HEK293 (cell line): ENCODE data around the gene SEC22A.
A peak's percentile ranks its signal among the peaks of the same experiment; 100 is the strongest.

Experiments used
- OSR2 ChIP-seq: fragments of 450-650 bp; formaldehyde crosslinking; IDR thresholded peaks from 2 replicates; pipeline ENCODE4 v1.5.1; 2016; ENCODE audit warnings: missing biosample characterization, missing genetic modification characterization
- PRDM2 ChIP-seq: fragments of 450-650 bp; formaldehyde crosslinking; IDR thresholded peaks from 2 replicates; pipeline ENCODE4 v1.5.1; 2016; ENCODE audit warnings: missing biosample characterization, missing genetic modification characterization, borderline replicate concordance
- SP2 ChIP-seq: fragments of 450-650 bp; formaldehyde crosslinking; IDR thresholded peaks from 2 replicates; pipeline ENCODE4 v1.5.1; 2016; ENCODE audit warnings: missing biosample characterization, missing genetic modification characterization
- WT1 ChIP-seq: fragments of 450-650 bp; formaldehyde crosslinking; IDR thresholded peaks from 2 replicates; pipeline ENCODE4 v1.5.1; 2016; ENCODE audit warnings: missing biosample characterization, missing genetic modification characterization
- ZBTB17 ChIP-seq: fragments of 450-650 bp; formaldehyde crosslinking; IDR thresholded peaks from 2 replicates; pipeline ENCODE4 v1.5.1; 2016; ENCODE audit warnings: missing biosample characterization, missing genetic modification characterization
- ZBTB20 ChIP-seq: fragments of 450-650 bp; formaldehyde crosslinking; IDR thresholded peaks from 2 replicates; pipeline ENCODE4 v1.5.1; 2016; ENCODE audit warnings: missing biosample characterization, missing genetic modification characterization
- ZEB2 ChIP-seq: fragments of 450-650 bp; formaldehyde crosslinking; IDR thresholded peaks from 2 replicates; pipeline ENCODE4 v1.5.1; 2016; ENCODE audit warnings: missing biosample characterization, missing genetic modification characterization
- ZNF132 ChIP-seq: fragments of 450-650 bp; formaldehyde crosslinking; IDR thresholded peaks from 2 replicates; pipeline ENCODE4 v1.5.1; 2017; ENCODE audit warnings: missing biosample characterization, missing genetic modification characterization, borderline replicate concordance
- ZNF223 ChIP-seq: fragments of 450-650 bp; formaldehyde crosslinking; IDR thresholded peaks from 2 replicates; pipeline ENCODE4 v1.5.1; 2016; ENCODE audit warnings: missing biosample characterization, missing genetic modification characterization
- ZNF239 ChIP-seq: fragments of 450-650 bp; formaldehyde crosslinking; IDR thresholded peaks from 2 replicates; pipeline ENCODE4 v1.5.1; 2016; ENCODE audit warnings: missing biosample characterization, missing genetic modification characterization
- ZNF24 ChIP-seq: fragments of 450-650 bp; formaldehyde crosslinking; IDR thresholded peaks from 2 replicates; pipeline ENCODE4 v1.5.1; 2016; ENCODE audit warnings: missing biosample characterization, missing genetic modification characterization
- ZNF274 ChIP-seq, 2 experiments: fragments of 200-500 bp in 1 of 2; fragments of 450-650 bp in 1 of 2; sonication (Bioruptor generic) in 1 of 2; formaldehyde crosslinking in 1 of 2; IDR thresholded peaks; 2 replicates each; pipeline versions ENCODE4 v1.5.1 to v1.6.1; 2014 to 2016; ENCODE audit warnings: borderline replicate concordance in 1 of 2, inconsistent platforms in 1 of 2, low read length in 1 of 2, missing biosample characterization in 1 of 2, missing genetic modification characterization in 1 of 2
- ZNF341 ChIP-seq: fragments of 450-650 bp; formaldehyde crosslinking; IDR thresholded peaks from 2 replicates; pipeline ENCODE4; 2016; ENCODE audit warnings: low read depth, missing biosample characterization, missing genetic modification characterization
- ZNF350 ChIP-seq: fragments of 450-650 bp; formaldehyde crosslinking; IDR thresholded peaks from 2 replicates; pipeline ENCODE4 v1.5.0; 2017; ENCODE audit warnings: missing biosample characterization, mild to moderate bottlenecking, missing genetic modification characterization
- ZNF404 ChIP-seq: fragments of 450-650 bp; formaldehyde crosslinking; IDR thresholded peaks from 2 replicates; pipeline ENCODE4 v1.5.1; 2017; ENCODE audit warnings: missing biosample characterization, missing genetic modification characterization
- ZNF433 ChIP-seq: fragments of 450-650 bp; formaldehyde crosslinking; IDR thresholded peaks from 2 replicates; pipeline ENCODE4 v1.5.1; 2016; ENCODE audit warnings: missing biosample characterization, missing genetic modification characterization, low read depth
- ZNF518A ChIP-seq: fragments of 450-650 bp; formaldehyde crosslinking; conservative IDR thresholded peaks from 2 replicates; pipeline ENCODE4 v1.5.1; 2016; ENCODE audit warnings: low read depth, missing biosample characterization, missing genetic modification characterization
- ZNF600 ChIP-seq: fragments of 450-650 bp; formaldehyde crosslinking; IDR thresholded peaks from 2 replicates; pipeline ENCODE4 v1.5.1; 2016; ENCODE audit warnings: missing biosample characterization, missing genetic modification characterization
- ZNF629 ChIP-seq: fragments of 450-650 bp; formaldehyde crosslinking; IDR thresholded peaks from 2 replicates; pipeline ENCODE4 v1.5.1; 2017; ENCODE audit warnings: missing biosample characterization, missing genetic modification characterization
- ZNF692 ChIP-seq: fragments of 450-650 bp; formaldehyde crosslinking; IDR thresholded peaks from 2 replicates; pipeline ENCODE4 v1.5.1; 2016; ENCODE audit warnings: missing biosample characterization, missing genetic modification characterization
- ZSCAN4 ChIP-seq: fragments of 450-650 bp; formaldehyde crosslinking; IDR thresholded peaks from 2 replicates; pipeline ENCODE4 v1.5.1; 2017; ENCODE audit warnings: missing biosample characterization, missing genetic modification characterization
- TF ChIP-seq, protein P1 (sequence below): sonication (generic); formaldehyde crosslinking; IDR thresholded peaks from 2 replicates; pipeline ENCODE4 v1.8.1; 2022; ENCODE audit warnings: mild to moderate bottlenecking, moderate library complexity, missing genetic modification reagents

The SEC22A gene

GRCh38 chr3:123201557-123202427 lies at the start of gene SEC22A (continued):
- no peak for TF ChIP-seq ZNF518A (tag by site-specific recombination)
- TF ChIP-seq, protein P1, sequence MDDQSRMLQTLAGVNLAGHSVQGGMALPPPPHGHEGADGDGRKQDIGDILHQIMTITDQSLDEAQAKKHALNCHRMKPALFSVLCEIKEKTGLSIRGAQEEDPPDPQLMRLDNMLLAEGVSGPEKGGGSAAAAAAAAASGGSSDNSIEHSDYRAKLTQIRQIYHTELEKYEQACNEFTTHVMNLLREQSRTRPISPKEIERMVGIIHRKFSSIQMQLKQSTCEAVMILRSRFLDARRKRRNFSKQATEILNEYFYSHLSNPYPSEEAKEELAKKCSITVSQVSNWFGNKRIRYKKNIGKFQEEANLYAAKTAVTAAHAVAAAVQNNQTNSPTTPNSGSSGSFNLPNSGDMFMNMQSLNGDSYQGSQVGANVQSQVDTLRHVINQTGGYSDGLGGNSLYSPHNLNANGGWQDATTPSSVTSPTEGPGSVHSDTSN (CRISPR knock-in tag) = no peak
- no peak for TF ChIP-seq ZNF223
- TF ChIP-seq ZNF132 (tag by site-specific recombination) = no peak
- peak; percentile 87 for TF ChIP-seq SP2 (tag by site-specific recombination)
- TF ChIP-seq WT1 (tag by site-specific recombination) = no peak
- no peak for TF ChIP-seq ZNF239
- no peak for TF ChIP-seq ZNF341 (tag by site-specific recombination)
- TF ChIP-seq ZBTB20 = peak; percentile 99
- TF ChIP-seq ZEB2 (tag by site-specific recombination) = peak; percentile 47
- no peak for TF ChIP-seq ZNF274 (IDR thresholded peaks at IDR 0.05; ENCODE audit: low read length)
- no peak for TF ChIP-seq ZNF274 (tag by site-specific recombination; IDR thresholded peaks at IDR 0.05; ENCODE audit: borderline replicate concordance)
- no peak for TF ChIP-seq ZNF433 (tag by site-specific recombination)
- no peak for TF ChIP-seq ZNF350 (tag by site-specific recombination)
- no peak for TF ChIP-seq ZNF24
- TF ChIP-seq ZNF404 = no peak
- 0 out of 2 replicates have a peak, but pooled peaks have one; percentile 35 for TF ChIP-seq ZNF629
- peak; percentile 57; the same call in 1 of the 2 replicates for TF ChIP-seq ZNF600 (tag by site-specific recombination)
- TF ChIP-seq ZNF692 (tag by site-specific recombination) = 0 out of 2 replicates have a peak, but pooled peaks have one; percentile 25
- no peak for TF ChIP-seq PRDM2 (tag by site-specific recombination)
- TF ChIP-seq ZBTB17 = no peak; the same call in none of the 2 replicates
- TF ChIP-seq ZSCAN4 (tag by site-specific recombination) = no peak
- no peak for TF ChIP-seq OSR2 (tag by site-specific recombination)
